Islet of Langerhans (tissue), 1 donor: ENCODE data around the gene SQOR.
"Not testable (repeated sequence)": the region's sequence is repeated elsewhere in the genome, so short reads cannot be mapped to it uniquely, and the experiment has no call there.

Source experiments
- FAIRE-seq: peaks from one replicate; lab custom pipeline; 2011; peaks lifted over from hg19 to GRCh38; lab: Jason Lieb, UNC

The SQOR gene

GRCh38 chr15:45635191-45635638 lies 386 bp downstream of the SQOR start:
- no peak for FAIRE-seq

DNA sequence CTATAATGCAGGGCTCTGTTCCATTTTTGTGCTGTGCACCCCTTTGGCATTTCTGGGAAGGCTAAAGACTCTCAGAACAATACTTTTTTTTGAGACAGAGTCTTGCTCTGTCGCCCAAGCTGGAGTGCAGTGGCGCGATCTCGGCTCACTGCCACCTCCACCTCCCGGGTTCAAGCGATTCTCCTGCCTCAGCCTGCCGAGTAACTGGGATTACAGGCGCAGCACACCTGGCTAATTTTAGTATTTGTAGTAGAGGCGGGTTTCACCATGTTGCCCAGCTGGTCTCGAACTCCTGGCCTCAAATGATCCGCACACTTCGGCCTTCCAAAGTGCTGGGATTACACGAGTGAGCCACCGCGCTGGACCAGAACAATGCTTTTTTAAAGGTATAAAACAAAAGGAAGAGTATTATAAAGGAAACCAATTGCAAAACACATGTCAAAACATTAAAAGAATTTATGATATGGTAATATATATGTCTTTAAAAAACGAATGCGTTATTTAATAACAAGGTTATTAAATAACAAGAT lies 999 bp downstream of the SQOR start:
- FAIRE-seq: no peak

- FAIRE-seq: no peak
These were observed 2.3 kb downstream of the SQOR start for GRCh38 chr15:45637141-45637540.

- FAIRE-seq: no peak
These were observed 2.8 kb downstream of the SQOR start for GRCh38 chr15:45637552-45638033.

DNA sequence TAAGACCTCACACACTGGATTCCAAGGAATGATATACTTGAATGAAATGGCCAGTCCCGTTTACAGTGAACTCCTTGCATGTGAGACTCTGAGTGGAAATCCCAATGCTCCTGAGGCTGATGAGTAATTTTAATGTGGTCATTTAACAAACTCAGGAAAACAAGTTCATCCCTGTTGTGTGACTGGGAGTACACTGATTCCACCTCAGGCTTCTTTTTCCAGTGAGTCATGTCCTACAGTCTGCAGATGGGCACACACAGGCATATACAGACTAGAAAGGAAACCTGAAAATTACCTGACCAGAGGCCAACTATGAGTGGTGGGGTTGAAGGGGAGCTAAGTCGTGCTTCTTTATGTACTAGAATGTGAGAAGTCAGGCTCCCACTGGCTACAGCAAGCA lies 5.8 kb downstream of the SQOR start:
- FAIRE-seq: no peak

- FAIRE-seq: no peak
These were observed 6.5 kb downstream of the SQOR start for GRCh38 chr15:45641374-45641781.

DNA sequence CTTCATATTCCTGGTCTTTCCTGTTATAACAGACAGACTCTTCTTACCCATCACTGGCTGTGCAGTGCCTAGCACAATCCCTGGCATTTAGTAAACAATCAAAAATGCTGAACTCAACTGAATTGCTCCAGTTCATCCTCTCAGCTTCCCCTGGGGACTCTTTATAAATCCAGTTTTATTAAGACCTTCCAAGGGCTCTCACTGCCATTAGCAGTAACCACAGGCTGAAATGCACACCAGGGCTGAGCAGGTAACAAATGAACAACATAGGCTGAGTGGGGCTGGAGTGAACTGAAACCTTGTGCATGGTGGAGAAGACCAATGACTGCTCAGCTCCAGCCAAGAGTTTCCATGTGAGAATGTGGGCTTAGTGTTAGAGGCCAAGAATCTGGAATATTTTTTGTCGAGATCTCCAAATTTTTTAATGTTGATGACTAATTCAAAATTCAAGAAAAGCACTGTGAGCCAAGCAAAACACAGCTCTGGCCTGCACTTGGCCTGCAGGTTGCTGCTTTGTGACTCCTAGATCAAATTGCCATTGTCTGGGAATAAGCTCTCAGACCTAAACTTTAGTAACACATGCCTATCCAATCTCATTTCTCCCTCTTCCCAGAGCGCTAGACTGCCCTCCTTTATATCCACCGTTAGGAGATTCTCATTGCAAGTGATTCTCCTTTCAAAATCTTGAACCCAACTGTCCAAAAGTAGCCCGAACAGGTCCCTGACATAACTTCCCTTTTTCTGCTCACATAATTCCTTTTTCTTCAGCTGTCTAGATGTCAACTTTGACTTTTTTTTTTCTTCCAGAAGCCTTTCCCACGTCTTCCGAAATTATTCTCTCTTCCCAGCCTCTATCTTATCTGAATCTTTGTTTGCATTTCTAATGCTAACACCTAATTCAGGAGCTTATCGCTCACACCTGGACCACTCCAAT lies 7.4 kb downstream of the SQOR start:
- FAIRE-seq: no peak

DNA sequence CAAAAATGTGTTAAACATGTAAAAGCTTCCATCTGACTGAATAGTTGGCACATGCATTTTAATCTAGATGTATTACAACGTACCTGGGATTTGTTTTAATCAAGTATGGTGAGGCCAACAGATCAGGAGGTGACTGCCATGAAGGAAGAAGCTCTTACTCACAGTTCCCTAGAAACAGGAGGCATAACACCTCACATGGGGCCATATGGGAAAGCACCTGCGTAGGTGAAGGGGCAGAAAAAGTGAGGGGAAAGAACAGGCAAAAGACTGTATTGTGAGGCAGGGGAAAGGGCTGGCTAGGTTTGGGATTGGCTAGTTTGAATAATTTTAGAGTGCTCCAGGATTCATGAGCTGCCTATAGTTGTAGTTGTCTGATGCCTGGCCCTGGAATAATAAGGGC lies 9.6 kb downstream of the SQOR start:
- no peak for FAIRE-seq

GRCh38 chr15:45645026-45645980 lies 10.5 kb downstream of the SQOR start:
- FAIRE-seq: no peak

DNA sequence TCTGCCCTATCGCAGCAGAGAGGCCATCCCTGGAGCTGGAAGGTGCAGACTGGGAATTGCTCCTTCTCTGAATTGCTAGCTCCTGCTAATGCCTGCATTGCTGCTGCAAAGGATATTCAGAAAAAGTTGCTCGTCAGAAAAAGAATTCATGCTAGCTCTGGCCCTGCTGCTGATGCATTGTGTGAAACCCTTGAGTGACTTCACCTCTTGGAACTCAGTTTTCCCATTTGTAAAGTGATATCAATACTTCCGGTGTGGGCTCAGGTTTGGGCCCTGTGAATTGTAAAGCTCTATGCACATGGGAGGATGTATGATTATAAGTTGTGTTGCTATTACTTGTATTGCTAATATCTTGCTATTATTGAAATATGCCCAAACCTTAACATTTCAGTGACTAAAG lies 11.4 kb downstream of the SQOR start:
- FAIRE-seq: no peak

GRCh38 chr15:45647828-45648227 lies 13.0 kb downstream of the SQOR start:
- FAIRE-seq: no peak

GRCh38 chr15:45648521-45649200 lies 13.8 kb downstream of the SQOR start:
- no peak for FAIRE-seq

GRCh38 chr15:45650007-45650406 lies 15.2 kb downstream of the SQOR start:
- FAIRE-seq: not testable (repeated sequence)

DNA sequence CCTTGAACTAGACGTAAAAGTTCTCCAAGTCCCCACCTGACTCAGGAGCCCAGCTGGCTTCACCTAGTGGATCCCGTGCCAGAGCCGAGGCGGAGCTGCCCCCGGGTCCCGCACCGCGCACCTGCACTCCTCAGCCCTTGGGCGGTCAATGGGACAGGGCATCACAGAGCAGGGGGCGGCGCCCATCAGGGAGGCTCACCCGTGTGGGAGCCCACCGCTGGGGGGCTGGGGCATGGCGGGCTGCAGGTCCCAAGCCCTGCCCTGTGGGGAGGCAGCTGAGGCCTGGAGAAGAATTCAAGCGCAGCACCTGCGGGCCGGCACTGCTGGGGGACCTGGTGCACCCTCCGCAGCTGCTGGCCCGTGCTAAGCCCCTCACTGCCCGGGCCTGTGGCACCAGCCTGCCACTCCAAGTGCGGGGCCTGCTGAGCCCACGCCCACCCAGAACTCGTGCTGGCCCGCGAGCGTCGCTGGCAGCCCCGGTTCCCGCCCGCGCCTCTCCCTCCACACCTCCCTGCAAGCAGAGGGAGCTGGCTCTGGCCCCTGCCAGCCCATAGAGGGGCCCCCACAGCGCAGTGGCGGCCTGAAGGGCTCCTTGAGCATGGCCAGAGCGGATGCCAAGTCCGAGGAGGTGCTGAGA lies 16.2 kb downstream of the SQOR start:
- FAIRE-seq: no peak

GRCh38 chr15:45653702-45654424 lies 19.0 kb downstream of the SQOR start:
- FAIRE-seq: peak; percentile 9

DNA sequence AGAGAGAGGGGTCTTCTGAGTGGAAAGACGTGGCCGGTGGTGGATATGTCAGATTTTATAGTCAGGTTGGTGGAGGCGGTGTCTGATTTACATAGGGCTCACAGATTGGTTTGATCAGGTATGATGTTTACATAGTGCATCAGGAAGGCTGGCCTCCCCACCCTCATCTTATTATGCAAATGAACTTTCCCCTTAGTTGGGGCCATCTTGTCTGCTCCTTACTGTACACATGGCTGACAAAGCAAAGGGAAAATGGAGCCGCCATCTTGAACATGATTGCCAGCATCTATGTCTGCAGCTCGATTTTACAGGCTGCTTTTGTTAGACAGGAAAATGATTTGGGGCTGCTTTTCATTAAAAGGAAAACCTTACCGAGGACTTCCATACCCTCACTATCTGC lies 19.9 kb downstream of the SQOR start:
- FAIRE-seq: no peak

GRCh38 chr15:45657254-45657653 lies 22.4 kb downstream of the SQOR start:
- FAIRE-seq: no peak

GRCh38 chr15:45657764-45658545 lies 23.1 kb downstream of the SQOR start:
- no peak for FAIRE-seq

GRCh38 chr15:45660231-45660979 lies 25.6 kb downstream of the SQOR start:
- no peak for FAIRE-seq
